ENCODE data around the gene PRLR.

Gene PRLR

GRCh38 chr5:35160486-35161116 lies 69.7 kb downstream of the PRLR start:
- DNase-seq (ENCODE audit: low read depth): no peak

GRCh38 chr5:35159370-35159742 lies 70.9 kb downstream of the PRLR start:
- DNase-seq (ENCODE audit: low read depth): no peak

GRCh38 chr5:35158622-35159369 lies 71.5 kb downstream of the PRLR start:
- no peak for DNase-seq (ENCODE audit: low read depth)

DNA sequence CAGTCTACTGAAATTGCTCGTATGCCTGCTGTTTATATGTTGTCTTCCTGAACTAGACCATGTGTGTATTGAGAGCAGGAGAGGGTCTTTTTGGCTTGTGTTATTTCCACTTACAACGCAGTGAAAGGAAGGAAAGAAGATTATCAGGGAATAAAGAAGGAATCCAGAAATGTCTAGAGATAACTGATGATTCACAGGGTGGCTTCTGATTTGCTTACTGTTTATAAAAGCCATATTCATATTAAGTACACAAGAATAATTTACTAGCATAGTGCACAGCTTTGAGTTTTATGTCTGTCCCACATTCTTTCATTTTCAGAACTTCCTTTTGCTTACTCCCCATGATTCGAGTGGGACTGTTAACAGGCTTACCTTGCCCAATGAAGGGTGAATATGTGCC lies 72.1 kb downstream of the PRLR start:
- no peak for DNase-seq (ENCODE audit: low read depth)

GRCh38 chr5:35153375-35153932 lies 76.8 kb downstream of the PRLR start:
- no peak for DNase-seq (ENCODE audit: low read depth)

DNA sequence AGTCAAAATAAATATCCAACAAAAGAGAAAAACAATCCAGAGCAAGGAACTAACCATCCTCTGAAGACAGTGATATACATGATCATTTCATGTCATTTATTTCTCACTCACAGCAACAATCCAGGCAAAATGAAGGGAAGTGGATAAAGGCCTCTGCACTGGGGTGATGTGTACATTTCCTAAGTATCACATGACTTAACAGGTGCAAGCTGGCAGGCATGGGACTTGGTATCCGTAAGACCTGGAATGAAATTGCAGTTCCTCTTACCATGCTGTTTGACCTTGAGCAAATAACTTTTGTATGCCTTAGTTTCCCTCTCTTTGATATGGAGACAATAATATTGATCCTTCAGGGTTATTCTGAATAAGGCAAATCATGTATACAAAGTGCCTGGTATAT lies 77.6 kb downstream of the PRLR start:
- no peak for DNase-seq (ENCODE audit: low read depth)

DNA sequence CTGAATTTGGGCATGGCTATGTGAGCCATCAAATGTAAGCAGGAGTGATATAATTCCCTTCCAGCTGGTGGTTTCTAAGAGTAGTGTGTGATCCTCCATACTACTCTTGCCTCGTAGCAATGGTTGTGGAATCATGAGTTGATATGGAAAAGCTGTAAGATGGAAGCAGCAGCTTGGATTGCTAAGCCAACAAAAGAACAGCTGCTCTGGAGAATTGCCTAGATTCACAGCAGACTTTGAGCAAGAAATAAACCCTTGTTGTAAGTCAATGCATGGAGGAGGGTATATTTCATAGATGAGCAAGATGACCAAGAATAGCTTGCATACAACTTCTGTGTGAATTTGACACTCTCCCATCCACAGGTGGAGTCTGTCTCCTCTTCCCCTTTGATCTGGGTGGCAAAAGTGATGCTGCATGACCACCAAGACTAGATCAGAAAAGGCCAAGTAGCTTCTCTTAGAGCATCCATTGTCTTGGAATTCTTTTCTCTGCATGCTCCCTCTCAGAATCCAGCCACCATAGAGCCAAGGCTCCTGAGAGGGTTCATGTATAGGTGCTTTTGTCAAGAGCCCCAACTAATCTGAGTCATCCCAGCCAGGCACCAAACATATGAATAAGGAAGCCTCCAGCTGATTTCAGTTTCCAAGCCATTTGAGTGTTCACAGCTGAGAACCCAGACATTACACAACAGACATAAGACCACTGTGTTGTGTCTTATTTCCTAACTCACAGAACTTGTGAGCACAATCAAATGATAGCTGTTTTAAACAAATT lies 79.0 kb downstream of the PRLR start:
- DNase-seq (ENCODE audit: low read depth): no peak

GRCh38 chr5:35149041-35149440 lies 81.2 kb downstream of the PRLR start:
- DNase-seq (ENCODE audit: low read depth): no peak

DNA sequence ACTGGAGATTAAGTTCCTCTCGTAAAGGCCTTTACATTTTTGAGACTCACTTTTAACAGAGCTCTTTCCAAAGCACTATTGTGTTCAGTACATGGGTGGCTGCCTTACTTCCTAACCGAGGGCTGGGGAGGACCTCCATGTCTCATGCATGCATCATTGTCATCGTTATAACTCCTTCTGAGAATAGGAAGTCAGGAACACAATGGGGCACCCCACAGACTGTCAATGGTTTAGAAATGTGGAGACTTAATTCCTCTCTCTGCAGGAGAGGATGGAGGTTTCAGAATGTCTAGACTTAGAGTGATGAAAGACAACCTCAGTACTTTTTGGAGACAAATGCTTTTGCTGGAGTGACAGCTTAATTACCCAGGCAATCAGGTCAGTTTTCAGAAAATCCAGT lies 83.9 kb downstream of the PRLR start:
- DNase-seq (ENCODE audit: low read depth): no peak

DNA sequence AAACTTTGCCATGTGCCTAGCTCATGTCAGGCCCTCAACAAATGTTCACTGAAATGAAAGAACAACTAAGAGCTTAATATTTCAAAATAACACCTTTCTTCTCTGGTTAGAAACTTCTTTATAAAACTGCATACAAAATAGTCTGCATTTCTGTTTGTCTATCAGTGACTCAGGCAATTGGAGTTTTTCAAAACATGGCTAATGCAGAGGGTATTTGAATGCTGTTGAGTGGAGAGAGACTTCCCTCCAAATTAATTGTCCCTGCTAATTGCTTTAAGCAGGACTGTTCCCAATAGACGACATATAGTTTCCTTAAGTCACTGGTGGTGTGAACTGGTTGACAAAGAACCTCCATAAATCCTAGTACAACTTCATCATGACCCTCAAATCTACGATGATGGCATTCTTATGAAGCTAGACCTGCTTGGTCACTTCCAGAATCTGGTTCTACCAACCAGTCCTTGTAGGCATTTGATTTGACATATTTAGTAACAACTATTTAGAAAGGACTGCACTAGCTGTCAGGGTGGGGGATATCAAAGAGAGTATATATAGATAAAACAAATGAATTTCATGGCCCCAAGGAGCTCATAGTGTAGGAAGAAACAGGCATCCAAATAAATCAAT lies 84.5 kb downstream of the PRLR start:
- DNase-seq (ENCODE audit: low read depth): no peak

- DNase-seq (ENCODE audit: low read depth): no peak
Measured at GRCh38 chr5:35145012-35145411, 85.3 kb downstream of the PRLR start.

DNA sequence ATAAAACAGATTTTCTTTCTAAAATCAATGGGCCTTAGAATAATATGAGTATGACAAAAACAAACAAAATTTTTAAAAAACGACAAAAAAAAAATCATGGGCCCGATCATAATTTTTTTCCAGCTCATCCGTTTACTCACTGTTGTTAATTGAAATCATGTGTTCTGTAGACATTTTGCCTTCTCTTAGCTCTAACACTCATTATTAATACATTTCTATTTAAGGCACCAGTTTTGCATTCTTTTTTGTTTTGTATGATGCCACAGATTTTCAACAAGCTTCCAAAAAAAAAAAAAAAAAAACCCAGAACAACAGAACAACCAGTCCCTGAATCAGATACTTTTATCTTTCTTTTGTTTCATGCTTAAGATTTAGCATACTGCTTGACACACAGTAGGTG lies 86.4 kb downstream of the PRLR start:
- DNase-seq (ENCODE audit: low read depth): no peak

- DNase-seq (ENCODE audit: low read depth): no peak
Measured at GRCh38 chr5:35141739-35142138, 88.5 kb downstream of the PRLR start.

- no peak for DNase-seq (ENCODE audit: low read depth)
Measured at GRCh38 chr5:35138232-35138631, 92.1 kb downstream of the PRLR start.

- no peak for DNase-seq (ENCODE audit: low read depth)
Measured at GRCh38 chr5:35136386-35136785, 93.9 kb downstream of the PRLR start.

DNA sequence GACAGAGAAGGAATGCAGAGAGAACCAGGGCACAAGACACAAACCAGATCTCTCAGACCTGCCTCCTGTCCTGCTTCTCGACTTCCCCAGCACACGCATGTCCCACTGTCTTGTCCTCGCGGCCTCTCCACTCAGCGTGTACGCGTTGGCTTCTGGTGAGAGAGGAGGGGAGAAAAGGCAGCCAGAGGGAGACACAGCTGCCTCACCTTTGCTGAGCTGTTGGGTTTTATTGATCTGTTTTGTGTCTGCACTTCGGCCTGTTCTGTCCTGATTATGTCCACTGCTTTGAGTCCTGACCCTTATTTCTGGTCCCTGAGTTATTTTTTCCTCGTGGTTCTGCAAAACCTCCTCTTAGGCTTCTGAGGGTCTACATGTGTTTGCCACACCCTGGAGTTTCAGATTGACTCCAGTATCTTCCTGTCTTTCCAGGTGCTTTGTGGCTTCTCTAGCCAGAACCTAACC lies 95.0 kb downstream of the PRLR start:
- no peak for DNase-seq (ENCODE audit: low read depth)

GRCh38 chr5:35134278-35135030 lies 95.8 kb downstream of the PRLR start:
- no peak for DNase-seq (ENCODE audit: low read depth)

- DNase-seq (ENCODE audit: low read depth): no peak
Measured at GRCh38 chr5:35133186-35133585, 97.1 kb downstream of the PRLR start.

GRCh38 chr5:35131723-35132122 lies 98.6 kb downstream of the PRLR start:
- DNase-seq (ENCODE audit: low read depth): no peak

DNA sequence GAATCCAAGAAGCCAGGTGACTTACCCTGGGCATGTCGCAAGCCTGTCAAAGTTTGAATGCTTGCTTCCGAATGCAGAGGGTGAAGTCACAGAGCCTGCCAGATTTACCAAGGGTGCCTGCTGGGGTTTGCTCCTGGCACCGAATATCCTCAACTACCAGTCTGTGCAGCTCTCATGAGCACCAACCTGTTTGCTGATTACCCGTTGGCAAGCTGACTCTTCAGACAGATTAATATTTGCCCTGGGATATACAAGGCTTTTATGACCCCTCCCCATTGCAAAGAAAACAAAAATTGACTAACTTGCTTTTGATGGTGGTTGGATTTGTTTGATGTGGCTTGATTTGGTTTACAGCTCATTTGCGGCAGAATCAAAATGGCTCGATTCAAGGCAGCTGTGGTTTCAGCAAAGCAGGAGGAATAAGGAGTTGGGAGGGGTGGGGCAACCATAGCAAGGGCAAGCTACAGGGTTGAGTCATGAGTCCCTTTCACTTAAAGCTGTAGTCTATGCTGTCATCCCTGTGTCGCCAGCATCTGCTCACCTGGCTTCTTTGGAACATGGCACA lies 100.3 kb downstream of the PRLR start:
- peak; percentile 14 for DNase-seq (ENCODE audit: low read depth)

- no peak for DNase-seq (ENCODE audit: low read depth)
Measured at GRCh38 chr5:35129276-35129675, 101.0 kb downstream of the PRLR start.

Data from T follicular helper cell (primary cell).